HG03097 (cell line): ENCODE results near the gene GPR18.
"Not testable (repeated sequence)": the region's sequence is repeated elsewhere in the genome, so short reads cannot be mapped to it uniquely, and the experiment has no call there.

ENCODE experiments used
- ATAC-seq: cut with Tn5 transposase; IDR thresholded peaks from one replicate; pipeline ENCODE4 v1.9.1; 2021; ENCODE audit not compliant: unreplicated experiment, low FRiP score

GPR18 gene

DNA sequence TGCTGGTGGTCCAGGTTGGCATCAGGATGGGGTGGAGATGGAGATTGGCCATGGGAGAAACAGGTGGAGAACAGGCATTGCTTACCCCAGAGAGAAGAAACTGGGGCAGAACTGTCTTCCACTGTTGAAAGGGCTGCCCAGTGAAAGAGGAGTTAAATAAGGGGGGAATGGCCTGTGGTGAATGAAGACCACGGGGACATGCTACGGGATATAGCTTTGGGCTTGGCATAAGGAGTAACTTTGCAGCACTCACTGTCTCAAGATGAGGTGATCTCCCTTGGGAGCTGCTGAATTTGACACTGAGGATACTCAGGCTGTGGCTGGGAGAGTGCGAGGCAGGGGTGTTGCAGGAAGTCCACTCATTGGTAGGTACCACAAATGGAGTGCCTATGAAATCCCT is 10.6 kb upstream of the GPR18 start:
- no peak for ATAC-seq

DNA sequence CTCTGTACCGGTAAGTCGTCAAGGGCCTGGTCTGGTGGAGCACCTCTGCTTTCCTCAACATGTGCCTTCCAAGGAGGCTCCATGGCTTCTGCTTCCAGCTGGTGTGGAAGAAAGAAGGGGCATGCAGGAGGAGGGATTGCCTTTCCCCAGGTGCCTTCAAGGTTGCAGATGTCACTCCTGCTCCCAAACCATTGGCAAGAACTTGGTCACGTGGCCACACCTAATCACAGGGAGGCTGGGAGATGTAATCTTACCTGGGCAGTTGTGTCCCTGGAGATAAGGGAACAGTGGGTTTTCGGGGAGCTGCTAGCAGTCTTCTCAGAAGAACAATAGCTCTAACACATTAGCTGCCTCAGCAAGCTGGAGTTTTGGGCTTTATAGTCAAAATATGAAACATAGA is 9.7 kb upstream of the GPR18 start:
- ATAC-seq = no peak

DNA sequence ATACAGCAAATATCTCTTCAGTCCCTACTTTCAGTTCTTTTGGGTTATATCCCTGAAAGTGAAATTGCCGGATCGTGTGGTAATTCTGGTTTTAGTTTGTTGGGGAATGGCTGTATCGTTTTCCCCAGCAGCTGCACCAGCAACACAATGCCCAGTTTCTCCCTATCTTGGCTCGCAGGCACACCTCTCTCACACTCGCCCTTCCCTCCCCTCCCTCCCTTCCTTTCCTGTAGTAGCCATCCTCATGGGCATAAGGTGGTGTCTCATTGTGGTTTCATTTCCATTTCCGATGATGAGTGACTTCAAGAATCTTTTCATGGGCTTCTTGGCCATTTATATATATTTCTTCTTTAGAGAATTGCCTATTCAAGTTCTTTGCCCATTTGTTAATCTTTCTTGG is 8.6 kb upstream of the GPR18 start:
- no peak for ATAC-seq

DNA sequence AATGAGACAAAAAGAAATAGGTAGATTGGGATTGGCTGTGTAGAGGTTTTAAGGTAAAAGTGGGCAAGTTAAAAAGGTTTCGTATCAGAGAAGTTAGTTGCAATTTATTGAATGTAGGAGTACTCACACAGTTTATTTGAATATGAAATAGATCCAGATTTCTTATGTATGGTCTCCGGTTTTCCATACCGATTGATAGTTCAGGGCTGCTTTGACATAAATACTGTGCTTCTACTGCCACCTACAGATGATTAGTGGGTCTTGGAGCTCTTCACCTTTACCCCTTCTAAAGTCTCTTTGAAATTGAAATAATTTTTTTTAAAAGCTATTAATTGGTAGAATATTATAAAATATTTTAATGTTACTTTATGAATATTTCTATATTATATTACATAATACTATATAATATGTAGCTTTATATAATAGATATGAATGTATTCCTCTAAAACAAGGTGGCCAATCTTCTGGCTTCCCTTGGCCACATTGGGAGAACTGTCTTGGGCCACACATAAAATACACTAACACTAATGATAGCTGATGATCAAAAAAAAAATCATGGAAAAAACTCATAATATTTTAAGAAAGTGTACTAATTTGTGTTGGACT is 7.7 kb upstream of the GPR18 start:
- ATAC-seq = no peak

DNA sequence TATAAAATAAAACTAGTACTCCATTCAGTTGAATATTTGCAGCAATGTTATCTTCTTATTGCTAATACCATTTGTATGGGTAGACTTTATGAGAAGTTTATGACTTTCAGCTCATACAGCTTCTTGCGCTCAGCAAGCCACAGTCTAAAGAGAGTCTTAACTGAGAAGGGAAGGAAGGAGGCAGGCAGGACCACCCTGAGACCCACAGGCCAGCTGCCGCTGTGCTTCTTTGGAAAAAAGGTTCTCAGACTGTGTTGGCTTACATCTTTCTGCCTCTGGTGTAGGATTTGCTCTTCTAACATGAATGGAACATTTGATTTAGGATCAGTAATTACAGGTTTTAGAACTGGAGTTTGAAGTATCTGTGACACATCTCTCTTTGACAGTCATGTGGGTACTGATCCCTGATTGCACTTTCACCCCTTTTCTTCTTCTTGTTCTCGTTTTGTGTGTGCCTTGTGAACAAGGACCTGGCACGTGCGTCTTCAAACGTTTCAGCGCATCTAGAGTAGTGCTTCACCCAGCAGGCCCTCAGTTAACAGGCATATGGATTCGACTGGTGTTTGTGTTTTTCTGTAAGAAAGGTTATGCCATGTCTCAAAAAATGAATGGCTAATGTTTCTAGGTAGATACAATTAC is 7.1 kb upstream of the GPR18 start:
- ATAC-seq = no peak

DNA sequence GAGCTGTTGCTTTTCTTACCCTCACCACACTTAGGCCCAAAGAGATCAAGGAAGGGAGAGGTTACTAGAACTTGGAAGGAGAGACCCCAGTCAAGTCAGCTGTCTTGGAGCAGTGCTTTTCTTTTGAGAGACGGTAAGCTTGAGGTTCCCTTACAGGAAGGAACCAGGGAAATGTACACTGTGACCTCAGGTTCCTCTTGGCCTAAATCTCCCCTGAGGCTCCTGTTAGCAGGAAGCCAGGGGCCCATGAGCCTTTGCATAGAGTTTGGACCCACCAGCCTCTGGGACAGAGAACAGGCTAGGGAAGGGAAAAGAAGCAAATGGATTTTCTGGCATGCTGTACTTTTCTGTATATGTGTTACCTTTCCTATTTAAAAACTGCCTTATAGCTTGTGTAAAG is 5.9 kb upstream of the GPR18 start:
- ATAC-seq = no peak

DNA sequence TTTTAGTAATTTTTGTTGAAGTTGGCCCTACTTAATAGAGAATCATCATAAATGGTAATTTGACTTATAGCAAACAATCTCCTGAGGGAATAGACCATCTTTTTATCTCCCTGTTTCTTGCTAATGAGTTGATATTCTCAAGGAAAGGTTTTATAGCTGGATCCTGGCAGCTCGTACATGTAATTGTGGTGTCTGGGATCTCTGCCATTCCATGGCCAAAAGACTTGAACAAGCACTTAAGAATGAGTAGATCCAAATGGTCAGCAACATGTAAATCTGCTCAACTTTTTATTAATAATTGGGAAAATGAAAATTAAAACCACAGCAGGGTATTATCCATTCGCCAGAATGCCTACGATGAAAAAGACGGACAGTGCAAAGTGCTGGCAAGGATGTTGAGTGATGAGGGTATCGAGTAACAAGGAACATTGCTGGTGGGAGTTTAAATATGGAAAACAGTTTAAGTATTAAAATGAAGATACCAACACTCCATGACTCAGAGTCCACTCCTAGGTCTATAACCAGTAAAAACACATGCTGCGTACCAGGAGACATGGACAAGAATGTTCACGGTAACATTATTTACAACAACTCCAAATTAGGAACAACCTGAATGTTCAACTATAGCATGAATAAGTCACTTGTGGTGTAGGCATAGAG is 5.1 kb upstream of the GPR18 start:
- no peak for ATAC-seq

DNA sequence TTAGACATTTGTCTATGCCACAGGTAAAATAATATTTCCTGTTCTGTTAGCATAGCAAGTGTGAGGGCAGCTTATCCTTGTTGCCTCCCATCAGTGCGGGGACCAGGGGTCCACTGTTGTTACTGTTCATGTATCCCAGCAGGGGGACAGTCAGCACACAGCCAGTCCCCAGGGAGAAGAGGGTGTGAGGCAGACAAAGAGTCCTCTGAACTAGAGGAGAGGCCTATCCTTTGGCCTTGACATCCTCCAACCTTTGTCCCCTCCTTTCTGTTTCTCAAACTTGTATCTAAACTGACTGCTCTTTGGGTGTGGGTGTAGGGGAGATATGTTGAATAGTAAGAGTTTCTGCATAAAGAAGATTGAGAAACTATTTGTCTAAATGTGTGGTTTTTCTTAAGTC is 2.9 kb upstream of the GPR18 start:
- ATAC-seq = no peak

DNA sequence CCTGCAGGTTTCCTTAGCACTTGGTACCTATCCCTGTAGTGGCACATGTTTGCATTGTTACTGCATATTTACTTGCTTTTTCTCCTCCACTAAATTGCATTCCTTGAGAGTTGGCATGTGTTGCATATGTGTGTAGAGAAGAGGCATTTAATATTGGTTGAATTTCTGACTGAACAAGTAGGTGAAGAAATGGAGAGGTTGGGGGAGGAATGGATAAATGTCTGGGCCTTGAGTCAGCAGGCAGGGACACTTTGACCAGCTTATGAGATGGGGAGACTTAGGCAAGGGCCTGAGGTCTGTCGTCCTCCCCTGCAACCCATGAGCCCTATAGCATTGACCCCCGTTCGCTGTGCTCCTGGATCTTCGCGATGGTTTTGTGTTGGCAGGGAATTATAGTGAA is 2.0 kb upstream of the GPR18 start:
- ATAC-seq = no peak

DNA sequence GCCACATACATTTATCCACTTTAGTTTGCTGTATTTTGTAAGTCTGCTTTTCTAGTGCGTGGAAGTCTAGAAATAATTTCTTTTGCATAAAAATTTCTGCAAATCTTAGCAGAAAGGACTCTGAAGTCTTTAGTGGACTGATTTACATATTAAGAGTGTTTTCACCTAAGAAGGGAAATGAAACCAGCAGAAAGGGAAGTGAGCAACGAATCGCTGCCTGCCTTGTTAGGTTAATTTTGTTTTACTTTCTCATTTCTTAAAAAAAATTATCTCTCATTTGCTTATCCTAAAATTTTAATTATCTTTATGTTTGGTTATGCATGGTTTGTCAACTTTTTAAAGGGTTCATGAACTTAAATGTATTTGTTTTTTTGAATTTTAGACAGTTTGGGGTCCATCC is 767 bp upstream of the GPR18 start:
- peak; percentile 40 for ATAC-seq

DNA sequence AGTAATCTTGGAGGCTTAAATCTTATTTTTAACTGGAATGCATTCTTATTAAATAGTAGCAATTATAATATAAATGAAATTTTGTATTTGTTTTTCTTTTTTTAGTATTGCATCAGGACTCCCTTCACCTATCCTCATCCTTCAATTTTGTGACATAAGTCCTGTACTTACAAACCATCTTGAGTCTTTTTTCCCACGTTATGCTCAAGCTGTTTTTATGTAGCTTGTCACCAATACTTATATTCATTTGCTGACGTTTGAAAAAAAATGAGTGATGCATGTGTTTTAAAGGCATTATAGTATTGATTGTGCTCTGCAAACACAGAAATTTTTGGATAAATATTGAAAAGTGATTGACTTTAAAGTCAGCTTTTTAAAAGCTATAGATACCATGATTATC is 888 bp downstream of the GPR18 start:
- ATAC-seq = no peak

DNA sequence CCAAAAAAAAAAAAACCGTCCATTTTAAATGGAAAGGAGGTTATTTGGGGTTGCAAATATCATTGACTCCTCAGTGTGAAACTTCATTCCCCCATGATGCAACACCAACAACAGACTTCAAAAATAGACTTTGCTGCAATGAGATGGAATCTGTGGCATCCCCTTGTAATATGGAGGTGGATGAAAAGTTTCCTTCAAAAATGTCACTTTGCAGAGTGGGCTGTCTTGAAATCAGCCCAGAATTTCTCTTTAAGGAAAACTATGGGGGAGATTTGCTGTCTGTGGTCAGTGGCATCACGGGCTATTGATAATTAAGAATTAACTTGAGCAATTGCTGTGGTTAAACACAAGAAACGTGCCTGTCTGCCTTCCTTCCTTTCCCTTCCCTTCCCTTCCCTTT is 1.5 kb downstream of the GPR18 start:
- no peak for ATAC-seq

DNA sequence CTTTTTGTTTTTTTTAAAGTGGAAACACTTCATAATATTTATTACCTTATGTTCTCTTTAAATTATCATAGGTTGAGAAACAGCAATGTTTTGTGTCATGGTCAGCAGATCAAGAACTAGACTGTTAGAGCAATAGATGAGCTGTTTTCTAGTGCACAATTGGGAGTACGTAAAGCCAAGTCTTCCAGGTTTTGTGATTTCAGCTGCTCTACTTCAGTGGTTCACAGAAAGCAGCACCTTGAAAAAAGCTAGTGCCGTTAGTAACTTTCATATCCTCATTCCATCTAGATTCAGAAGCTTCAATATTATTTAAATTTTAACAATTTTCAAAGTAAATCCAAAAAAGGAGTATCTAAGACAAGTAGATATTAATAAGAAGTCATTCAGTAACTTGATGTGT is 1.9 kb downstream of the GPR18 start:
- no peak for ATAC-seq

DNA sequence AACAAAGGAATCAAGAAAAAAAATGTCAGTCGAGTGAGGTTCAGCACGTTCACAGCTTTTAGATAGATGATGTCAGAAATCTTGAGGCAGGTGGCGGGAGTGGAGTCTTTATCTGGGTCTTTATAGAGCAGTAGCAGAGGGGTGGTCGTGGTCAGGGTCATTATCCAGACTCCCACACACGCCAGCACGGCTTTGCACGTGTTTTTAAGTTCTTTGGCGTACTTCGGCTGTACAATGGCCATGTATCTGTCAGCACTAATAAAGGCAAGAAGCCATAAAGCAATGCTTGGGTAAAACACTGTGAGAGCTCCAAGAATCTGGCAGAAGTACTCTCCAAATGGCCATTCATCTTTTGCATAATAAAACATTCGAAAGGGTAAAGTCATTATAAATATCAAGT is 2.9 kb downstream of the GPR18 start:
- no peak for ATAC-seq

DNA sequence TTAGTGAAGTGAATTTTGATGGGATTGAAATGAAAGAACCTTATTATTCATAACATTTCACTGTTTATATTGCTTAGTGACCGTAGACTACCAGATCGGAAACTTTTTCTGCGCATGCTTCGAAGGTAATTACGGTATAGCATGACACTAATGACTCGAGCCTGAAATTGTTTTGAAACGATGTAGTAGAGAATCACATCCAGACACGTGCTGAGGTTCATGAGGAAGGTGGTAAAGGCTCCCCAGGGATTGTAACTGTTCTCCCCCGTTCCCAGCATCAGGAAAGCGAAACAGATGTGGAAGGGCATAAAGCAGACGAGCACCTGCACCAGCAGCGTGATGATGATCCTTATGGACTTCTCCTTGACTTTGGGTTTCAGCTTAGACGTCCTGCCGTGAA is 3.3 kb downstream of the GPR18 start:
- no peak for ATAC-seq

DNA sequence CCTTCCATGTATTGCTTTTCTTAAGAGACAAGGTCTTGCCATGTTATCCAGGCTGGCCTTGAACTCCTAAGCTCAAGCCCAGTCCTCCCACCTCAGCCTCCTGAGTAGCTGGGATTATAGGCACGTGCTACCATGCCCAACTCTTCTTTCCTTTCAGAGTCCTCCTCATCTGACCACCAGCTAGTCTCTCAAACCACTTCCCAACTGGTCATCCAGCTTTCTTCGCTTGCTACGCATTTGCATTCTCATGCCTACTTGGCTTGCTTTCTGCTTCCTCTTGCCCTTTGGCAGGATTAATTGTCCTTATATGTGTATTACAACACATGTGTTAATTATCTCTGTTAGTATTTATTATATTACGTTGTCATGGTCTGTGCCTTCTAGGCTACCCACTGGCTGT is 6.3 kb downstream of the GPR18 start:
- ATAC-seq = no peak

DNA sequence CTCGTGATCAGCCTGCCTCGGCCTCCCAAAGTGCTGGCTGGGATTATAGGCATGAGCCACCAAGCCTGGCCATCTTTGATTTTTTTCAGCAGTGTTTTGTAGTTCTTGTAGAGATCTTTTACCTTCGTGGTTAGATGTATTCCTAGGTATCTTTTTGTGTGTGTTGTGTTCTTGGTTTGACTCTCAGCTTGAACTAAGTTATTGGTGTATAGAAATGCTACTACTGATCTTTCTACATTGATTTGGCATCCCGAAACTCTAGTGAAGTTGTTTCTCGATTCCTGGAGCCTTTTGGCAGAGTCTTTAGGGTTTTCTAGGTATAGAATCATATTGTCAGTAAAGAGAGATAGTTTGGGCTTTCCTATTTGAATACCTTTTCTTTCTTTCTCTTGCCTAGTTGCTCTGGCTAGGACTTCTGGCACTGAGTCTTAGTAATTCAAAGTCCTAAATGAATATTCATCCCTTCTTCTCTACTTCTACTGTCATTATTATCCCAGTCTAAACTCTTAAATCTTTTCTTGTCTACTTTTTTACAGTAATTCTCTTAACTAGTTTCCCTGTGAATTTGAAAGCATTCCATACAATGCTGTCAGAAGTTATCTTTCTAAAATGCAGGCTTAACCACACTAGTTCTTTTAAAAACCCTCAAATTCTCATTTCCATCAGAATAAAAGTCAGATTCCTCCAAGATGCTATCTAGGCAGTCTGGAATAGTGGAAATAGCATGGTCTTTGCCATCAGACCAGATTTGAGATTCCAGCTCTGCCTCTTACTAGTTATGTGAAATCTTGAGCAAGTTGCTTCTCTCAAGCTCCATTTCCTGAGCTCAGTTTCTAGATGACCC is 7.0 kb downstream of the GPR18 start:
- no peak for ATAC-seq

DNA sequence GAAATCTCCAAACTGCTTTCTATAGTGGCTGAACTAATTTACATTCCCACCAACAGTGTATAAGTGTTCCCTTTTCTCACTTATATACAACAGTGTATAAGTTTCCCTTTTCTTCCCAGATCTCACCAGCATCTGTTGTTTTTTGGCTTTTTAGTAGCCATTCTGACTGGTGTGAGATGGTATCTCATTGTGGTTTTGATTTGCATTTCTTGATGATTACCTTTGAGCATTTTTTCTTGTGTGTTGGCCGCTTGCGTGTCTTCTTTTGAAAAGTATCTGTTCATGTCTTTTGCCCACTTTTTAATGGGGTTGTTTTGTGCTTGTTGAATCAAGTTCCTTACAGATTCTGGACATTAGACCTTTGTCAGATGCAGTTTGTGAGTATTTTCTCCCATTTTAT is 8.6 kb downstream of the GPR18 start:
- not testable (repeated sequence) for ATAC-seq

DNA sequence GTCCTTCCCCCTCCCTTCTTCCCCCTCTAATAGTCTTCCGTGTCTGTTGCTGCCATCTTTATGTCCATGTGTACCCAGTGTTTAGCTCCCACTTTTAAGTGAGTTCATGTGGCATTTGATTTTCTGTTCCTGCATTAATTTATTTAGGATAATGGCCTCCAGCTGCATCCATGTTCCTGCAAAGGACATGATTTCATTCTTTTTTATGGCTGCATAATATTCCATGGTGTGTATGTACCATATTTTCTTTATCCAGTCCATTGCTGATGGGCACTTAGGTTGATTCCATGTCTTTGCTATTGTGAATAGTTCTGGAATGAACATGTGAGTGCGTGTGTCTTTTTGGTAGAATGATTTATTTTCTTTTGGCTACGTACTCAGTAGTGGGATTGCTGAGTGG is 9.0 kb downstream of the GPR18 start:
- ATAC-seq = not testable (repeated sequence)

DNA sequence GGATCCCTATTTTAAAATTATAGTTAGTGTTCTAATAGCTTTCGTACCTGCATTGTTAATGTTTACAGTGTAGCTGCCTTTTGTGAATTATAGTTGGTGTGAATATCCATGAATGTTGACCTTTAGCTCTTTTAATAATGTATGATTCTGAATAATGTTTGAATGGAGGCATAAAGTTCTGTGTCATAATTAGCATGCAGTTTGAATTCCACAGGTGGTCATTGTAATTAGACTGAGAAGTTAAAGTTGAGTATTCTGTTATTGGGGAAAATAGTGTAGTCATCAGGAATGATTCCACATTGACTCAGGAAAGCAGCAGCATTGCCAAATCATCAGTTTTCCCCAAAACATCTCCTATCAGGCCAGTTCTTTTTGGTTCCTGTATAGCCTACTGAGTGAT is 12.1 kb downstream of the GPR18 start:
- ATAC-seq = no peak

DNA sequence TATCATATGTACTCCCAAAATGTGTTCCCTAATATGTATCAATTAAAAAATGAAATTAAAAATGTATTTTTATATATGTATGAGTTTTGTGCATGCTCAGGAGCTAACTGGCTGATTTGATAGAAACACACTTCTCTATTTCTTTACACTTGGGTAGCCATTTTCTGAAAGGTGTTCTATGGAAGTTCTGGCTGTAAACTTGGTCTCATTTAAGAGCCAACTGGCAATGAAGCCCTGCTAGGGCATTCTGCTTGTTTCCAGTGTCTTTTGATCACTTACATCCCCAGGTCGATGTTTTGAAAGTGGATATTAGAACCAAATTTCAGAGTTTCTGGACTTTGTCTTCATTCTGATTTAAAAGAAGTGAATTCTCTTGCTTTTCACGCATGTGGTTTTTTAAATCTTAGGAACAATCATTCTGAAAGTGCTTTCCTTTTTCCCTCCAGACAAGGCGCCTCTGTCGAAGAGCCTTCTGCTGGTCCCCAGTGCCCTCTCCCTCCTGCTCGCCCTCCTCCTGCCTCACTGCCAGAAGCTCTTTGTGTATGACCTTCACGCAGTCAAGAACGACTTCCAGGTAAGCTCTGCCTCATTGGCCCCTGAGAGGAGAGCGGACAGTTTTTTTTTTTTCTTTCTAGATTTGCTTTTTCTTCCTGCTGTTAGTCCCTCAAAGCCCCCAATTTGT is 20.1 kb downstream of the GPR18 start:
- peak; percentile 53 for ATAC-seq
